GM18507 (cell line): ENCODE results near the gene TMEM245.

ENCODE experiments used
- DNase-seq: peaks from one replicate; pipeline ENCODE4 v3.0.0; 2011; ENCODE audit warnings: low read depth; ENCODE audit not compliant: insufficient read length; ENCODE audit errors: extremely low spot score
- FAIRE-seq: peaks from 2 replicates; lab custom pipeline; 2011; peaks lifted over from hg19 to GRCh38; lab: Jason Lieb, UNC

TMEM245 gene

GRCh38 chr9:109109967-109110328 lies 9.8 kb downstream of the TMEM245 start:
- no peak for FAIRE-seq
- no peak for DNase-seq

DNA sequence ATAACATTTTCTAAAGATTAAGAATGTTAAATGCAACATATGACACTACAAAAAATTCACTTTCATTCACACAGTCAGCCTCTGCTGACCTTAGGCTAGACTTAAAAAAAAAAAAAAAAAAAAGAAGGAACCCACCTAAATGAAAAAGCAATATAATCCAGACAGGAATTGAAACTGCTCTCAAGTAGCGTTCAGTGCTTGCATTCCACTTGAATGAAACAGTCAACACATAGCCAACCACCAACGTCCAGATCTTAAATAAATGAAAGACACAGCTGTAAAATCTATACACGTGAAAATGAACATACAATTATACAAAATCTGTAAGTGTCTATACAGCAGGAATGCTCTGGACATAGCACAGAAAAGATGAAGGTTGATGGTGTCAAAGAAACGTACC lies 11.4 kb downstream of the TMEM245 start:
- no peak for FAIRE-seq
- DNase-seq = no peak

- DNase-seq (no peak), FAIRE-seq (no peak)
Observed at GRCh38 chr9:109107402-109108240, 12.1 kb downstream of the TMEM245 start.

- FAIRE-seq (peak; percentile 59), DNase-seq (no peak)
Observed at GRCh38 chr9:109101810-109102209, 17.9 kb downstream of the TMEM245 start.

DNA sequence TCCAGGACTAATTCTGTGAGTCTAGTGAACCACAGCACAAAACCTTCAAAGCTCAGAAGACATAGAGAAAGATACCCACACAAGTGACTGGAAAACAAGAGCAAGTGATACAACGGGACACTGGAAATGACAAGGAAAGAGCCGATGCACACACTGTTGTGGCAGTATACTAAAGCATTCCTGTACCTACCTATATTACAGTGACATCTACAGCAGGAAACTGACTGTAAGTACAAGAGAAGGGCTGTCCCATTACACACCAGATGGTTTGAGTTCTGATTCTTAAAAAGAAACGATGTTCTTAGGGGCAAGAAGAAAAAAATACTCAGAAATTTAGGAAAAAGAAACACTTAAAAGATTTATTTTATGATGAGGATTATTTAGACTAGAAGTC lies 18.5 kb downstream of the TMEM245 start:
- FAIRE-seq = no peak

DNA sequence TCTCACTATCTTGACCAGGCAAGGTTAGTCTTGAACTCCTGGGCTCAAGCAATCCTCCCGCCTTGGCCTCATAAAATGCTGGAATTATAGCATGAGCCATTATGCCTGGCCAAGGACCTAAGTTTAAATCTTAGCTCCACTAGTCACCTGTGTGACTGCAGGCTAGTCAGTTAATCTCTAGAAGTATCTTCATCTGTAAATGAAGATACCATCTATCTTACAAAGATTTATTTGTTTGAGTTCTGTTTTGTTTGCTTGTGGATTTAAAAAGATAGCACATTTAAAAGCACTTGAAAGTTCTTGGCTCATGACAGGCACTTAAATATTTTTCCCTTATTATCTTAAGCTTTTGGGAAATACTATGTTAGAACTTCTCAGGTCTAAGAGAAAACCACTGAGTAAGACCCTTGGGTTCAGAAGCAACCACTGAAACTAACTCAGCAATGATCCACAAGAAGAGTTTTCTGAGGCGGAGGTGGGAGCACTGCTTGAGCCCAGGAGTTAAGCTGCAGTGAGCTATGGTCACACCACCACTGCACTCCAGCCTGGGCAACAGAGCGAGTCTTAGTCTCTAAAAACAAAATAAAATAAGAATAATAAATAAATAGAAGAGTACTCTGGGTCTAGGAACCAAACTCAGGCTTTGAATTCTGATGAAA lies 19.1 kb downstream of the TMEM245 start:
- FAIRE-seq (no peak), DNase-seq (no peak)

More for the DNA sequence above, 18.5 kb downstream of the TMEM245 start:
- no peak for DNase-seq

GRCh38 chr9:109098960-109099308 lies 20.8 kb downstream of the TMEM245 start:
- DNase-seq = no peak
- no peak for FAIRE-seq

- no peak for FAIRE-seq
- no peak for DNase-seq
Observed at GRCh38 chr9:109098171-109098959, 21.4 kb downstream of the TMEM245 start.

DNA sequence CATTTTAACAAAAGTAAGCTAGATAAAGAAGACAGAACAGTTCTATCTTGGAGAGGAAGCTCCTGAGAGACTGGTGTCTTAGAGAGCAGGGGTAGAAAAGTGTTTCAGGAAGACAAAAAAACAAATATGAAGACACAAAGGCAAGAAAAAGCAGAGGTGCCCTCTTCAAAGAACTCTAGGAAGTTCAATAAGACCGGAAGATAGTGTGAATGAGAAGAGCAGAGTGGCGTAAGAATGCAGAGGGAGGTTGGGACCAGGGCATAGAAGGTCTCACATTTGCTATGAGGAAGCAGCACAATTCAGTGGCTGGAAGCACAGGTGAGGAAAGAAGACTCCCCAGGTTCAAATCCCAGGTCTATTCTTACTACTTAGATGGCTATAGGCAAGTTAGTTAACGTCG lies 22.6 kb downstream of the TMEM245 start:
- FAIRE-seq = no peak
- DNase-seq = no peak

DNA sequence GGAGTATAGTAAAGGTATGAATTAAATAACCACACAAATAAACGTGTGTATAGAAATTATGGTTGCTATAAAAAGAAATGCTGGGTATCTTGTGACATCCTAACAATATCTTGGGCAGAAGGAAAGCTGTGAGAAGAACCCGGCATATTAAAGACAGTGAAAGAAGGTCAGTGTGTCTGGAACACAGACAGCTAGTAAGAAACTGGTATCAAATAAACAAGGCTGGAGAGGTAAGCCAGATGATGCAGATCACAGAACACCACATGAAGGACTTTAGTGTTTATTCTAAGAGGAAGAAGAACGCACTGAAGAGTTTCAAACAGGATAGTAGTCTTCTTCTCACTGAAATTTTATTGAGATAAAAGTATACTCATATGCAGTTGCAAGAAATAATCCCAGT lies 24.4 kb downstream of the TMEM245 start:
- DNase-seq (no peak), FAIRE-seq (no peak)

DNA sequence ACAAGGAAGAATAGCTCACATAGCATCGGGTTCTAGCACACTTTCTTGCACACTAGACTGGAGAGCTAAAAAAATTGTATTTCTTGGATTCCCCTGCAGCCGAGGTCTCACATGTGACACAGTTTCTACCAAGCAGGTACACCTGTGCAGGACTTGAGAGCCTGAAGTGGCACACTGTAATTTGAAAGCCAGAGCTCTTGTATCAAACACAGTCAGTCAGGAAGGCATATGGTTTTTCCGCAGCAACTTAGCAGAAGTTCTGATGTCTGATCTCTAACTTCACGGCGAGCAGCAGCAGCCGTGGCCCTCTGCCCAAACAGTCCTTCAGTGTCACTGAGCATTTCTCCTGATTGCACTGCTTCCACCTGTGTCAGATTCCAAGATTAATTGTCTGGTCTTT lies 25.5 kb downstream of the TMEM245 start:
- no peak for FAIRE-seq
- DNase-seq = no peak

- DNase-seq = no peak
- FAIRE-seq = no peak
Observed at GRCh38 chr9:109092587-109092986, 27.2 kb downstream of the TMEM245 start.

DNA sequence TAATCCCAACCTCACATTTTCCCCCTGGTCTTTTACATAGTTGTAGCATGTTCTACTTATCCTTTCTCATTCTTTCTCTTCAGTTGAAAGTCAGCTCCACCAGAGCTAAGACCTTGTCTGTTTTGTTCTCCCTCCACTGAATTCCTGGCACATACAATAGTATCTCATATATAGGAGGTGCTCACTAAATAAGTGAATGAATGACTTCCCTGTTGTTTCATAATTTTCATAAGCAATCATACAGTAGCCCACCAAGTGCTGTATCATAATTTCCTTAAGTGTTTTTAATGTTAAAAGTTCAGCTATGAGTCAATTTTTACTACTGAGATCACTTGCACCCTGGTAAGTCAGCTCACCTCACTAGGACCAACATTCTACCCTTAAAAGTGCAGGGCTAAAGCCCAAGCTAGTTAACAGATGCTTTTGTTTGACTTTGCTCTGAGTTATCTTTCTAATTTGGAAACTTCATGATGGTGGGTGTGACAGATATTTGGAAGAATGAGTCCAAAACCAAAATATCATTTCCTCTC lies 27.6 kb downstream of the TMEM245 start:
- DNase-seq (no peak), FAIRE-seq (no peak)

- no peak for DNase-seq
- FAIRE-seq = no peak
Observed at GRCh38 chr9:109088221-109088620, 31.5 kb downstream of the TMEM245 start.

- DNase-seq = no peak
- no peak for FAIRE-seq
Observed at GRCh38 chr9:109087795-109088194, 32.0 kb downstream of the TMEM245 start.

DNA sequence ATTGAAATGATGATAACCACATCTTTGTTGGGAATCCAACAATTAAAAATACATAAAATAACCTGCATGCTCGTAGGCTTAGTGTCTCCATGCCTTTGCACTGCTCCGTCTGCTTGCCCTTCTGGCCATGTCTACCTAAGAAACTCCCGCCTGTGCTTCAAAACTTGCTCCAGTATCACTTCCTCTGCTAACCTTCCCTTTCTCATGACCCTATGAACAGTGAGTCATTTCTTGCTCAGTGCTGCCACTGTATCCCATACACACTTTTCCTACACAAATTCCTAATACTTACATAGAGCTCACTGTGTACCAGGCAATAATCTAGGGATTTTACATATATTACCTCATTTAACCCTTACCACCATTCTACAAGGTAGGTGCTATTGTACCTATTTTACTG lies 33.5 kb downstream of the TMEM245 start:
- FAIRE-seq (peak; percentile 72), DNase-seq (no peak)

GRCh38 chr9:109085510-109085909 lies 34.2 kb downstream of the TMEM245 start:
- DNase-seq (no peak), FAIRE-seq (no peak)

DNA sequence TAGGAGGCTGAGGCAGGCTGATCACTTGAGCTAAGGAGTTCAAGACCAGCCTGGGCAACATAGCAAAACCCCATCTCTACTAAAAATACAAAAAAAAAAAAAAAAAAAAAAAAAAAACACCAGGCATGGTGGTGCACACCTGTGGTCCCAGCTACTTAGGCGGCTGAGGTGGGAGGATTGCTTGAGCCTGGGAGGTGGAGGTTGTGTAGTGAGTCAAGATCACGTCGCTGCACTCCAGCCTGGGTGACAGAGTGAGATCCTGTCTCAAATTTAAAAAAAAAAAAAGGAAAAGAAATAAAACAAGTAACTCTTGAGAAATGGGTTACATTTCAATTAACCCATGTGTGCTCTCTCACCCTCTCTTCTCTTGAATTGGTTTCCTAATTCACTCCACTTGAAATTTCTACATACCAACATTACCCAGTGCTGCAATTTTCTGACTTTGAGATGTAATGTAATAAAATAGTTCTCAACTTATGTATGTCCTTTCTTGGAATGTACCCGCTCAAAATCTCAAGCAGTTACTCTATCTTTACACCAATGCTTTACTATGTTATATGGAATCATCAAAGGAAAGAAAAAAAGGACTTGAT lies 35.8 kb downstream of the TMEM245 start:
- FAIRE-seq (no peak), DNase-seq (no peak)

DNA sequence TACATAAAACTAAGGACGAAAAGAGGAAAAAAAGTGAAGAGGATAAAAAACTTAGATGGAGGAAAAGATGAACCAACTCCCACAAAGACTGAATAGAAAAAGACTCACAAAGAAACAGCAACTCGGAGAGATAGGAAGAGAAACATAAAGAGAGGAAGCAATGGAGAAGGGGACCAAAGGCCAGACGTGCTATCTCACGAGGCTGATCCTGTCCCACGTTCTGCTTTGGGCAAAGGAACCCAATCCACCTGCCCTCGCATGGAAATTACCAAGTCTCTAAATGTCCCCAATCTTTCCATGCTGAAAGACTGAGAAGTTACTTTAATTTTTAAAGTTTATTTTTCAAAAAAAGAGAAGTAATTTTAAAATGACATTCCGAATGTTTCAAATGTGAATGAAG lies 36.6 kb downstream of the TMEM245 start:
- FAIRE-seq (no peak), DNase-seq (no peak)

DNA sequence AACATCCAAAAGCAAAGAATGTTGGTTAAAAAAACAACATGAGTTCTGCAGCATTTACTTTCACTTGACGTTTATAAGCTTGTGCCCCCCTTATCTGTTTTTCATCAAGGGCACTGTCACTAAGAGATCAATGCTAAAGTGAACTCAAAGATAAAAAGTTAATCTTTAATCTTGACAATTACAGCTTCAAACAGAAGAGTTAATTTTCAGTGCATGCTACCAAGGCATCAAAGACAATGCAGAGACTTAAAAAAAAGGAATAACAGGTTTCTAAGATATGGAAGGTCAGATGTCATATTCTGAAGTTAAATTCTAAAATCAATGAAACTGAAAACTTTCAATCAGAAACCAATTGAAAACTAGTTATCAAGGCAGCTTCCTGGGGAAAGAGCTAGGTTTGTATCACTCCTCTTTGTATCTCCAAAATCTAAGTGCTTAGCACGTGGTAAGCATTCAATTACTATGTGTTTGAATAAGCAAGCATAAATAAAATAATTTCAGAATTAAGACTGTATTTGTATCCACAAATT lies 37.6 kb downstream of the TMEM245 start:
- FAIRE-seq (no peak), DNase-seq (no peak)
